Stimulated activated memory B cell treated with anti-CD40 and anti-IgM and Interleukin-4, amounts not matched to agents 10 μg/mL and 1 μg/mL and 100 μg/mL, for 72 hours (primary cell): Measurements from ENCODE around the gene WNK2.
"Not testable (repeated sequence)": the region's sequence is repeated elsewhere in the genome, so short reads cannot be mapped to it uniquely, and the experiment has no call there.

Experiments used
- ATAC-seq: fragments of 150-1000 bp; cut with Tn5 transposase; 2 replicates; pipeline ENCODE4 v1.10.0; 2021
- H3K27ac Mint-ChIP-seq: one replicate; pipeline ENCODE4 v1.8.0; 2022; ENCODE audit warnings: mild to moderate bottlenecking, mixed read lengths
- H3K27me3 Mint-ChIP-seq: one replicate; pipeline ENCODE4 v1.8.0; 2022; ENCODE audit warnings: mixed read lengths
- H3K36me3 Mint-ChIP-seq: one replicate; pipeline ENCODE4 v1.8.0; 2022; ENCODE audit warnings: mixed read lengths
- H3K4me1 Mint-ChIP-seq: one replicate; pipeline ENCODE4 v1.8.0; 2022; ENCODE audit warnings: mixed read lengths
- H3K4me3 Mint-ChIP-seq: one replicate; pipeline ENCODE4 v1.8.0; 2022; ENCODE audit warnings: mild to moderate bottlenecking, moderate library complexity, mixed read lengths
- H3K9me3 Mint-ChIP-seq: one replicate; pipeline ENCODE4 v1.8.0; 2022; ENCODE audit warnings: mixed read lengths

The WNK2 gene

DNA sequence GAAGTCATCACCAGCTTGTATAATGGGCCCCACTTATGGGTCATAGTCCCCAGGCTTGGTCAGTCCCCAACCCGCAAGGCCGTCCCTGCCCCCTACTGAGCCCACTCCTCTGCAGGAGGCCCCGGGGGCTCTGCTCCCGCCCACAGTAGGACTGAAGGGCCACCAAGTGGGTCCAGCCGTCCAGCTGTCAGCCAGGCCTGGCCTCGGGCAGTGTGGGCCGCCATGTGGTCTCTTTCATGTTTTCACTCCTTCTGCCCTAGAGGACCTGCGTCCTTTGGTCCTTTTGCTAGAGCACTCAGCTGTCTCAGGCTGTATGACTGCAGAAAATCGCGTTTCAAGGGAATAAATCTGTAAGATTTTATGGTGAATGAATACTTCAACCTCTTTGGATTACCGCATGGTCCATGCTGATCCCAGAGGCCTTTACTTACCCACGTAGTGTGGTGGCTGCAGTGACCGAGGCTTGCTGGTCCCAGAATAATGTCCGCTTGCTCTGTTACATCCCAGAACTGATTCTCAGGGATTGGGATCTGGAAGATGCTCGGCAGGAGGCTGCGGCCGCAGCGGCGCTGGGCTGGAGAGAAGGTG is 161.8 kb downstream of the WNK2 start:
- no peak overlapping the region for H3K27ac Mint-ChIP-seq
- no peaks in the 10 kb centered on the region for H3K36me3 Mint-ChIP-seq
- peaks cover 80% of the 10 kb centered on the region for H3K27me3 Mint-ChIP-seq
- H3K9me3 Mint-ChIP-seq, result no peaks in the 10 kb centered on the region
- H3K4me1 Mint-ChIP-seq, result peaks cover 7% of the 10 kb centered on the region
- ATAC-seq, result no peak
- H3K4me3 Mint-ChIP-seq, result no peak overlapping the region

DNA sequence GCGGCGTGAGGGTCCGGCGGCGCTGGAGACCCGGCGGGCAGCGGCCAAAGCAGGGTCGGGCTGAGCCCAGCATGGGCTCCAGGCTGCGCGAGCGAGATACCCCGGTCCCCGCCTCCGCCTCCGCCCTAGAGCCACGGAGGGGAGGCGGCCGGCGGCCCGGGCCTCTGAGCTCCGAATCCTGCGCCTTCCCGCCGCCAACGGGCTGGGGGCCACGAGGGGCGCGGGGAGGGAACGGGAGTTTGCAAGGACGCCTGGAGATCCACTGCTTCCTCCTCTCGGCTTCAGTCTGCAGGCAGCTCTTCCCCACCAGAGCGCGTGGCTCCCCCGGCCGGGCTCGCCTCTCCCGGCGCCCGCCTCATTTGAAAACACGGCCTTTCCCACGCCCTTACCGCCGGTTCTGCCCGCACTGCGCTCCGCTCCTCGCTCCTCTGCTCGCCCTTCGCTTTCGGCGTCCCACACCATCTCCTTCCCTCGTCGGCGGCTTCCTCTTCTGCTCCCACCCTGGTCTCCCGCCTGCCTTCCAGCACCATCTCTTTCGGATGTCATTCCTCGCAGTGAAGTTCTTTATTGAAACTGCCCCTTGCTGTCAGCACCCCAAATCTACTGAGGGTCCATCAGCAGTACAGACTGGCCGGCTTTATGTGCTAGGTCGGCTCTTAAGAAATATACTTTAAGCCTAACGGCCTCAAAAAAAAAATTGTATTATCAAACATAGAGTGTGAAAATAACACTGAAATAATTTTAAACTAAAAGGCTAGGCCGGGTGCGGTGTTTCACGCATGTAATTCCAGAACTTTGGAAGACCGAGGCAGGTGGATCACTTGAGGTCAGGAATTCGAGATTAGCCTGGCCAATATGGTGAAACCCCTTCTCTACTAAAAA is 162.5 kb downstream of the WNK2 start:
- no peaks in the 10 kb centered on the region for H3K9me3 Mint-ChIP-seq
- no peak overlapping the region for H3K27ac Mint-ChIP-seq
- H3K4me1 Mint-ChIP-seq, result peaks cover 7% of the 10 kb centered on the region
- H3K4me3 Mint-ChIP-seq, result peak overlapping the region; percentile 66
- no peaks in the 10 kb centered on the region for H3K36me3 Mint-ChIP-seq
- peaks cover 75% of the 10 kb centered on the region for H3K27me3 Mint-ChIP-seq
- no peak for ATAC-seq

DNA sequence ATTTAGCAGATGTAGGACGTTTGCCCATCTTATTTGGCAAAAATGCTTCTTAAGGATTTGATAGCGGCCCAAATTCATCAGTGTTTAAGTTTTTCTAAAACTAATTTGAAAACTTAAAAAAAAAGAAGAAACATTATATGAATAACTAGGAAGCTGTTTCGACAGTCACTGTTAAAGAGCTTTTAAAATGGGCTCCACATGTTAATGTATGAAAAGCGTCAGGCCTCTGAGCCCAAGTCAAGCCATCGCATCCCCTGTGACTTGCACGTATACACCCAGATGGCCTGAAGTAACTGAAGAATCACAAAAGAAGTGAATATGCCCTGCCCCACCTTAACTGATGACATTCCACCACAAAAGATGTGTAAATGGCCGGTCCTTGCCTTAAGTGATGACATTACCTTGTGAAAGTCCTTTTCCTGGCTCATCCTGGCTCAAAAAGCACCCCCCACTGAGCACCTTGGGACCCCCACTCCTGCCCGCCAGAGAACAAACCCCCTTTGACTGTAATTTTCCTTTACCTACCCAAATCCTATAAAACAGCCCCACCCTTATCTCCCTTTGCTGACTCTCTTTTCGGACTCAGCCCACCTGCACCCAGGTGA is 163.5 kb downstream of the WNK2 start:
- peaks cover 66% of the 10 kb centered on the region for H3K27me3 Mint-ChIP-seq
- H3K36me3 Mint-ChIP-seq, H3K27ac Mint-ChIP-seq, ATAC-seq, H3K4me3 Mint-ChIP-seq, H3K4me1 Mint-ChIP-seq, H3K9me3 Mint-ChIP-seq: not testable (repeated sequence)

DNA sequence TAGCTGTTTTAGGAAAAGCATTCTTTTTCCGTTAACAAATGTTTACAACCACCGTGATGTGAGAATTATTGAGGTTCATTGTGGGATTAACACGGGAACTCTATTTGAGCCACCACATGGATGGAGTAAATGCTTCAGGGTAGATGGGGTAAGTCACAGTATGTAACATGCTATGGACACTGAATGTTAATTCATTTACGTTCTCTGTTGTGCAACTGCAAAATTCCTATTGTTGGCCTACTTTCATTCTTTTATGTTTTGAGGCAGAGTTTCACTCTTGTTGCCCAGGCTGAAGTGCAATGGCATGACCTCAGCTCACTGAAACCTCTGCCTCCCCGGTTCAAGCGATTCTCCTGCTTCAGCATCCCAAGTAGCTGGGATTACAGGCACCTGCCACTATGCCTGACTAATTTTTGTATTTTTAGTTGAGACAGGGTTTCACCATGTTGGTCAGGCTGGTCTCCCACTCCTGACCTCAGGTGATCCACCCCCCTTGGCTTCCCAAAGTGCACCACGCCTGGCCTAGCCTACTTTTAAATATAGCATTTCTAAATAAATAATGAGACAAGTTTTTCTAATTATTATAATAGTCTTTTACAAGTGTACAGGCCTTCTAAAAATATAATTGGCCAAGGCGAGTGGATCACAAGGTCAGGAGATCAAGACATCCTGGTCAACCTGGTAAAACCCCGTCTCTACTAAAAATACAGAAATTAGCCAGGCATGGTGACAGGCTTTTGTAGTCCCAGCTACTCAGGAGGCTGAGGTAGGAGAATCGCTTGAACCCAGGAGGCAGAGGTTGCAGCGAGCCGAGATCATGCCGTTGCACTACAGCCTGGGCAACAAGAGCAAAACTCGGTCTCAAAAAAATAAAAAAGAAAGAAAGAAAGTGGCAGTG is 169.7 kb downstream of the WNK2 start:
- not testable (repeated sequence) for H3K4me3 Mint-ChIP-seq, H3K27ac Mint-ChIP-seq, H3K9me3 Mint-ChIP-seq, H3K36me3 Mint-ChIP-seq, ATAC-seq
- Mint-ChIP-seq H3K27me3 (peaks cover 22% of the 10 kb centered on the region), H3K4me1 (peaks cover 12% of the 10 kb centered on the region)

DNA sequence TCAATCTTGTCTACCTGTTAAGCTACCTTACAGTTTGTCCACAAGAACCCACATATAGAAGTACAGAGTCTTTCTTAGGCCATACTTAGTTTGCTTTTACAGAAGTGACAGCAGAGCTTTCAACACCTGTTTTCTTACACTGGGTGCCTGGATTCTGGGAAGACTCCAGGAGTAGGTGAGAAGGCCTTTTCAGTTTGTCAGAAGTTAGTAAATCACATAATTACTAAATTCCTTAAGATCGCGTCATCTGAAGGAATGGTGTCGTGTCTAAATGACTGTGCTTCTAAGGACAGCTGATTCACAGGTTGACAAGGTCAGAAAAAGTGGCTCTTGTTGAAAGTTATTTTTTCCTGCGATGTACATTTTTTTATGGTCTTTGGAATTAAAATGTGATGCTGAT is 170.5 kb downstream of the WNK2 start:
- Mint-ChIP-seq H3K4me3 (no peak overlapping the region), H3K36me3 (no peaks in the 10 kb centered on the region), H3K27ac (no peak overlapping the region), H3K4me1 (peaks cover 12% of the 10 kb centered on the region), H3K27me3 (peaks cover 14% of the 10 kb centered on the region), H3K9me3 (no peaks in the 10 kb centered on the region)
- no peak for ATAC-seq

DNA sequence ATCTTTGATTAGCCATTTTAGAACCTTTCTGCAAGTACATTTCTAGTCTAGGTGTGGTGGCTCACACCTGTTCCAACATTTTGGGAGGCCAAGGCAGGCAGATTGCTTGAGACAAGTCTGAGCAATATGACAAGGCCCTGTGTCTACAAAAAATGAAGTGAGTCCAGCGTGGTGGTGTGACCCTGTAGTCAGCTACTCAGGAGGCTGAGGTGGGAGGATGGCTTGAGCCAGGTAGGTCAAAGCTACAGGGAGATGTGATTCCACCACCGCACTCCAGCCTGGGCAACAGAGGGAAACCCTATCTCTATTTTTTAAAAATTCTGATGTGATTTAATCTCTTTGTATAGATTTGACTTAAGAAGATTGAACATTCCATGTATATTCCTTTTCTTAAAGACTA is 171.9 kb downstream of the WNK2 start:
- Mint-ChIP-seq H3K27me3 (peaks cover under 1% of the 10 kb centered on the region), H3K9me3 (no peaks in the 10 kb centered on the region), H3K4me1 (peaks cover 12% of the 10 kb centered on the region), H3K36me3 (no peaks in the 10 kb centered on the region), H3K27ac (no peak overlapping the region), H3K4me3 (no peak overlapping the region)
- ATAC-seq, result no peak

DNA sequence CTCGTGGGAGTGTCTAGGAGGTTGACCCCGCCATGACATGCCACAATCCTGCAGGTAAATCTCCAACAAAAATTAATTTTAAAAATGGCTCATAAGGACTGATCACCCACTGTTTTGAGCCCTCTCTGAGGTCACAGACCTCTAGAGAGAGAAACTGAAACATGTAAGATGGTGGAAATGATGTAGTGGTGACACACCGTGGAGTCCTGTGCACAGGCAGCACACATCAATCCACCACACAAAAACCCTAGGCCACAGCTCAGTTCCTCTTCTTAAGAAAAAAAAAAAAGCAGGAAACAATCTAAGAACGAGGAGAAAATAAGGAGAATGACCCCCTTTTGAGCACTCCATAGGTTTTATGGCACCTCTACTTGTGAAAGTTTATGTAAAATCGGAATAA is 173.7 kb downstream of the WNK2 start:
- Mint-ChIP-seq H3K9me3 (no peaks in the 10 kb centered on the region), H3K4me3 (no peak overlapping the region), H3K27me3 (no peaks in the 10 kb centered on the region), H3K4me1 (peaks cover 12% of the 10 kb centered on the region), H3K27ac (peak overlapping the region; percentile 54), H3K36me3 (no peaks in the 10 kb centered on the region)
- peak; percentile 86 for ATAC-seq

DNA sequence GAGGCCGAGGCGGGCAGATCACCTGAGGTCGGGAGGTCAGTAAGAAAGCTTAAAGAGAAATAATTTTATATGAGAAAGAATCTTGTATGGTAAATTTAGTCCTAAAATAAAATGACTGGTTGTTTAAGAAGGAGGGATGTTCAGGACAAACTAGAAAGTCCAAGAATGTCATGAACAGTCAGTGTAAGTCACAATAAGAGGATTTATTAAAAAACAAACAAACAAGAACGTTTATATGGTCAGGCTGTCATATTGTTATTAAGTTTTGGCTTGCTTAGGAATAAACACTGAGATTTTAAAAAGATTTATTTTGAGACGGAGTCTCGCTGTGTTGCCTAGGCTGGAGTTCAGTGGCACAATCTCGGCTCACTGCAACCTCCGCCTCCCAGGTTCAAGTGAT is 176.0 kb downstream of the WNK2 start:
- not testable (repeated sequence) for H3K27ac Mint-ChIP-seq, H3K4me3 Mint-ChIP-seq, H3K9me3 Mint-ChIP-seq, ATAC-seq, H3K36me3 Mint-ChIP-seq, H3K27me3 Mint-ChIP-seq
- H3K4me1 Mint-ChIP-seq, result peaks cover 12% of the 10 kb centered on the region

DNA sequence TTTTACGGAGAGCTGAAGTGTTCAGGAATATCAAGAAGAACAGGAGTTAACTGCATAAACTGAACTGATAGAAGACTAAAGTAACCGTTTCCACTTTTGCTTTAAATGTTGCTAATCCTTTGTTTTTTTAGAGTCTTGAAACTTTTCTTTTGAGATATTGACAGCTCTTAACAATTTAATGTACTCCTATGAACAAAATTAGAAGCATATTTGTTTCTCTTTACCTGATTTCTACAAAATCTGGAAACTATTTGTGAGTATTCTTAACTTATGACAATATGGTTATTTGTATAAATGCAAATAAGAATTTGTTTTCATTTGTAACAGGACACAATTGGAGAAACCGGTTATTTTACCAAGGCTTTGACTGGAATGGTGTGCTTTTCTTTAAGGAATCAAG is 178.1 kb downstream of the WNK2 start:
- peaks cover 16% of the 10 kb centered on the region for H3K27me3 Mint-ChIP-seq
- H3K36me3 Mint-ChIP-seq, result no peaks in the 10 kb centered on the region
- peaks cover 3% of the 10 kb centered on the region for H3K9me3 Mint-ChIP-seq
- no peak for ATAC-seq
- peaks cover 20% of the 10 kb centered on the region for H3K4me1 Mint-ChIP-seq
- no peak overlapping the region for H3K4me3 Mint-ChIP-seq
- H3K27ac Mint-ChIP-seq, result no peak overlapping the region

DNA sequence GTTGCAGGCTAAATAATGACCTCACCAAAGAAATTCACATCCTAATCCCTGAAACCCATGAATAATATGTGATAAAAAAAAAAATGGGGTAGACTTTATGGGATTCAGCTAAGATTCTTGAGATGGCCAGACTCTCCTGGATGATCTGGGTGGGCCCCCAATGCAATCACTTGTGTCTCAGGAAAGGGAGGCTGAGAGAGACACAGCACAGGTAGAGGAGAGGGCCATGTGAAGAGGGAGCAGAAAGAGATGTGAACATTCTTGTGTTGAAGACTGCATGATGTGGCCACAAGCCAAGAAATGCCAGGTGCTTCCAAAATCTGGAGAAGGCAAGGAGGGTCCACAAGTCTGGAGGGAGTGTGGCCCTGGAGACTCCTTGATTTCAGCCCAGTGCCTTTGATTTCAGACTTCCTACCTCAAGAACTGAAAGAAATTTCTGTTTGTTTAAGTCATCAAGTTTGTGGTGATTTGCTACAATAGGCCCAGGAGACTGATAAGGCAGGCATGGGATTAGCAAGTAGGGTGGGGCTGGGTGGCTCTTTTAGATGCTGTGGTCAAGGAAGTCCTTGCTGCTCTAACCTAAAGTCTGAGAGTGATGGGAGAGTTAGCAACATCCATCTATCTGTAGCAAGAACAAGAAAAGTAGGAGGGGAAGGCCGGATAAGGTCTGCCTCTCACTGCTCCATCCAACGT is 180.9 kb downstream of the WNK2 start:
- Mint-ChIP-seq H3K4me3 (no peak overlapping the region), H3K36me3 (no peaks in the 10 kb centered on the region), H3K27me3 (peaks cover 35% of the 10 kb centered on the region), H3K4me1 (peaks cover 8% of the 10 kb centered on the region), H3K9me3 (peaks cover 3% of the 10 kb centered on the region), H3K27ac (no peak overlapping the region)
- no peak for ATAC-seq

DNA sequence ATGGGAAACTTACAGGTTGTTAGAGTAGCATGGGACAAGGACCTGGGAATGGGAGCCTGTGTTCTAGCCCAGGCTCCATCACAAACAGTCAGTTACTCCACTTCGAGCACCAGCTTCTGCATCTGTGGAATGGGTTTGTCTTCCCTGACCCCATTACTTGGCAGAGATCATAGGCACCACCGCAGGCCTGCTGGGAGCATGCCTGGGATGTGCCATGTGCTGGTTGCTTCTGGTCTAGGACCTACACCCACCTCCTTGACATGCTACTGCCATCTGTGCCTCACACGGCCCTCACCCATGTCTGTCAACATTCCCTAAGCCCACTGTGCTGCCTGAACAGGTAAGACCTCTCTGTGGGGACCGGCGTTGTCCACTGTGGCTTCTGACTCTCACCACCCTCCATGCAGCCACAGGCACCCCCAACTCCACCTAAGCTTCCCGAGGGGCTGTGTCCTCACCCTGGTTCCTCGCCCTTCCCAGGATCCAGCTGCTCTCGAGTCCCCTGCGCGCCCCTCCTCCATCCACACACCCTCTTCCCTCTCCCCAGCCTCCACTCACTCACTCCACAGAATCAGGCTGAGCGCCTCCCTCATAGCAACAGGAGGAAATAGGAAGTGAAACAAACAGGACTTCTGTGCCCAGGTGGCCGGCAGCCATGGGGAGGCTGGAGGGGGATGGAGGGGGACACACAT is 181.6 kb downstream of the WNK2 start:
- Mint-ChIP-seq H3K27me3 (peaks cover 42% of the 10 kb centered on the region), H3K36me3 (no peaks in the 10 kb centered on the region), H3K27ac (no peak overlapping the region), H3K9me3 (peaks cover 3% of the 10 kb centered on the region), H3K4me1 (peaks cover 8% of the 10 kb centered on the region), H3K4me3 (no peak overlapping the region)
- no peak for ATAC-seq

DNA sequence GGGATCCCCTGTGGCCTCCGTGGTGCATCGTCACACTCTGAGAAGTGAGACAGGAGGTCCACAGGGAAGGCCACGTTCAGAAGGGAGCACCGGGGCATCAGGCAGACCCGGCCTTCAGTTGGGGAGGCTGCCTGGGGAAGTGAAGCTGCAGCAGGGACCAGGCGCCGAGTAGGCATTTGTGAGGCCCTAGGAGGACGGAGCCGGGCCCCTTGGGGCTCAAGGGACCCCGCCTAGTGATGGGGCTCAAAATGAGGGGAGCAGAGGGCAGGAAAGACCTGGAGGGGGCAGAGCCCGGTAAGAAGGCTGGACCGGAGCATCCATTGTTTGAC is 182.1 kb downstream of the WNK2 start:
- ATAC-seq, result no peak
- Mint-ChIP-seq H3K27me3 (peaks cover 47% of the 10 kb centered on the region), H3K9me3 (peaks cover 3% of the 10 kb centered on the region), H3K4me3 (no peak overlapping the region), H3K4me1 (peaks cover 8% of the 10 kb centered on the region), H3K36me3 (no peaks in the 10 kb centered on the region), H3K27ac (no peak overlapping the region)

DNA sequence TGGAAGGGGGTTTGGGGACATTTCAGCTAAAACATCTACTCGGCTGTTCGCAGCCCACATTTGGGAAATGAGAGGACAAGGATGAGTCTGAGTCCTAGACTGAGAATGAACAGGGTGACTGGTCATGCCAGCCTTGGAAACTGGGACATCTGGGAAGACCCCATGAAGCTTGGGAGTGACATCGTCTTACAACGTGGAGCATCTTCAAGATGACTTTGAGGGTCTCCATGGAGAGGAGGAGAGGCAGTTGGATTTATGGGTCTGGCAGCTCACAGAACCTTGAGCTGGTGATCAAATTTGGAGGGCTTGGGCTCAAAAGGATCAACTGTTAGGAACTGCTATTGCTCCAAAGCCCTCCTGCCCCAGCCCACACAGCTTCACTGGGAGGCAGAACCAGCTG is 182.5 kb downstream of the WNK2 start:
- not testable (repeated sequence) for H3K36me3 Mint-ChIP-seq, H3K4me3 Mint-ChIP-seq, H3K9me3 Mint-ChIP-seq, H3K27ac Mint-ChIP-seq, H3K4me1 Mint-ChIP-seq, ATAC-seq
- H3K27me3 Mint-ChIP-seq, result peaks cover 52% of the 10 kb centered on the region

DNA sequence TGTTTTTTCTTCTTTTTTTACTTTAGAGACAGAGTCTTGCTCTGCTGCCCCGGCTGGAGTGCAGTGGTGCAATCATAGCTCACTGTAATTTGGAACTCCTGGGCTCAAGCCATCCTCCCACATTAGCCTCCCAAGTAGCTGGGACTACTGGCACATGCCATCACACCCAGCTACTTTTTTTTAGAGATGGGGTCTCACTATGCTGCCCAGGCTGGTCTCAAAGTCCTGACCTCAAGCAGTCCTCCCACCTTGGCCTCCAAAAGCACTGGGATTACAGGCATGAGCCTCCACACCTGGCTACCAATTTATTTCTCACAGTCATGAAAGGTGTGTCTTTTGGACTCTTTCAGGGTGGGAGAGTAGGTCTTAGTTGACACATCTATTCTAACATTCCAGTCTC is 184.5 kb downstream of the WNK2 start:
- Mint-ChIP-seq H3K9me3 (peaks cover 3% of the 10 kb centered on the region), H3K27me3 (peaks cover 68% of the 10 kb centered on the region), H3K27ac (no peak overlapping the region), H3K36me3 (no peaks in the 10 kb centered on the region), H3K4me3 (no peak overlapping the region), H3K4me1 (peaks cover 8% of the 10 kb centered on the region)
- ATAC-seq, result no peak
